ENCODE measurements around the gene COPS7A. TPM values are rescaled to one million over a fixed set of nuclear protein-coding genes. Genes with fewer than 3 reads are reported as not detected.

The COPS7A gene, protein sequence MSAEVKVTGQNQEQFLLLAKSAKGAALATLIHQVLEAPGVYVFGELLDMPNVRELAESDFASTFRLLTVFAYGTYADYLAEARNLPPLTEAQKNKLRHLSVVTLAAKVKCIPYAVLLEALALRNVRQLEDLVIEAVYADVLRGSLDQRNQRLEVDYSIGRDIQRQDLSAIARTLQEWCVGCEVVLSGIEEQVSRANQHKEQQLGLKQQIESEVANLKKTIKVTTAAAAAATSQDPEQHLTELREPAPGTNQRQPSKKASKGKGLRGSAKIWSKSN
- total RNA-seq = 34.7 and 40.3 TPM in 2 replicates

DNA sequence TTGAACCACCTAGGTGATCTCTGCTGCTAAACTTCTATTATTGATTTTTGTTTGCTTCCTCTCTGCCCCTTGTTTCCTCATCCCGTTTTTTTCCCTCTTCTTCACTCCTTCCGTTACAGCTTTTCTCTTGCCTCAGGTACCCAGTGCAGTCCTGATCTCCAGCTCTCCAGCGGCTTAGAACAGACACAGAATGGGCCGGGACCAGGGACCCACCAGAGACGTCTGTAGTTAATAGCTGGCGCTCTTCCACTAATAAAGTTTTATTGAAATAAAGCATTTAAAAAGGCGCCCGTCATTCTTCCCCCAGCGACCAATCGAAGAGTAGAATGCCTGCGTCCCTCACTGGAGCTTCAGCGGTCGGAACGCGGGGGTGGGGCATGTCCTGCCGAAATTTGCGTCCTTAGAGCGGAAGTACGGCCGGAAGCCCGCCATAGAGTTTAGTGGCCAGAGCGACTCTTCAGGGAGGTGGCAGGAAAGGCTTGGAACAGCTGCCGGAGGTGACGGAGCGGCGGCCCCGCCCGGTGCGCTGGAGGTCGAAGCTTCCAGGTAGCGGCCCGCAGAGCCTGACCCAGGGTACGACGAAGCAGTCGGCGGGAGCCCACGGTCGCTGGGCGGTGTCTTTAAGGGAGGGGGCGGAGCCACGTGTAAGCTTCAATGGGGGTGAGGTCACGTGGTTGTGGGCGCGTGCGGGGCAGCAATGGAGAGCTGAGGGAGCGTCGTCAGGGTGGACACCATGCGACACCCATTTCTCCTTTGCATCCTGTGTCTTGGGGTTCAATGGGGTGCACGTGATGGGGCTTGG is at the start of gene COPS7A:
Gene COPS7A (plus strand): TSS at position 440 of the 802 bp plus-strand sequence. CDS start 611 bp downstream, outside the sequence.

DNA sequence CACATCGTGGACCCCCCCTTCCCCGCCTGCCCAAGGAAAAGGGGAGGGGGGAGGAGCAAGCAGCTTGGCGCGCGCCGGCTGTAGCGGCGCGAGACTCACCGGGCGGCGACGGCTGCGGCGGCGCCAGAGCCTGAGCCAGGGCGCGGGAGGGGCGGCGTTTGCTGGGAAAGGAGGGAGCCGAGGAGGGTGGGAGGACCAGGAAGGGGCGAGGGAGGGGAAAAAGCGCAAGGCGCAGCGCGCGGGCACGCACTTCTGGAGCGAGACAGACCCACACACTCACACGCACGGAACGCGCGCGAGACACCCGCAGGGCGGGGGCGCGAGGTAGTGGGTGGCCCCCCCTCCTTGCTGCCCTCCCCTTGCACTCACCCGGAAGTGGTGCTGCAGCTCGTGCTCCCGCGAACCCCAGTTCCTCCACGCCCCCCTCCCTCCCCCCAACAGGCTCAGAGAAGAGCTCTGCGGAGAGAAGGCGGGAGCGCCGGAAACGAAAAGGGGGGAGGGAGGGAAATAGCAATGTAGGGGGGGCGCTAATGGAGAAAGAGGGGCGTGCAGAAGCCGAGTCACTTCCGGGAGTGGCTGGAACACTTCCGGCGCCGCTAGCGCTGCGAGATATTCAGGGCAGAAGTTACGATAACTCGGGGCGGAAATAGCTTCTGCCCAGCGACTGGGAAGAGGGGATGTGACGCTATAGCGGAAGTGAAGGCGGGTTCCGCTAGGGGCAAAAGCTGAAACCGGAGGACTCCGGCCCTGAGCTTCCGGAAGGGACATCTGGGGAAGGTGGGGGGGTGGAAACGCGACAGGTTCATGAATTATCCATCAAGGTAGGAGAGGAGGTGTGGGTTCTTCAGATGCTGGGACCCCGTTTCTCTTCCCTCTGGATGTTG is 34.6 kb upstream of the COPS7A start, which contains the start of gene ZNF384:
Gene ZNF384 (minus strand): TSS at position 377 of the 884 bp plus-strand sequence. CDS start 9,855 bp downstream, outside the sequence.

DNA sequence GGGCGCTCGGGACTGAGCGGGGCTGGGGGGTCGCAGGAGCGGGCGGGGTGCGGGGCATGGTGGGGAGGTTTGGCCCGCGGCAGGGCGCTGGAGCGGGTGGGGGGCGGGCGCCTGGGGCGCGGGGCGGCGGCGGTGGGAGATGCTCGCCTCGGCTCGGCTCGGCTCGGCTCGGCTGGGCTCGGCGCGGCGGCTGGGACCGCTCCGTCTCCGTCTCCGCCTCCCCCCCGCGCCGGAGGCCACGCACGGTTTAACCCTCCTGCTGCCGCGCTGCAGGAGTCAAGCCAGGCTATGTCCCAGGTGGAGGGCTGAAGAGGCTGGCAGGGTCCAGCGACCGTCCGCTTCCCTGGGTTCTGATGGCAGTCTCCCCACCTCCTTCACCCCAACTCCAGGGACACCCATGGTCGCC is 23.2 kb upstream of the COPS7A start, which contains the start of gene PIANP:
Gene PIANP (minus strand): TSS at position 170 of the 406 bp plus-strand sequence. CDS start 2,754 bp downstream, outside the sequence.

GRCh38 chr12:6752921-6753771 is 29.3 kb downstream of the COPS7A start, which contains the start of gene MLF2:
Gene MLF2, minus strand, starts transcription at chr12:6753141. Its CDS starts 807 bp downstream, at chr12:6752334.

DNA sequence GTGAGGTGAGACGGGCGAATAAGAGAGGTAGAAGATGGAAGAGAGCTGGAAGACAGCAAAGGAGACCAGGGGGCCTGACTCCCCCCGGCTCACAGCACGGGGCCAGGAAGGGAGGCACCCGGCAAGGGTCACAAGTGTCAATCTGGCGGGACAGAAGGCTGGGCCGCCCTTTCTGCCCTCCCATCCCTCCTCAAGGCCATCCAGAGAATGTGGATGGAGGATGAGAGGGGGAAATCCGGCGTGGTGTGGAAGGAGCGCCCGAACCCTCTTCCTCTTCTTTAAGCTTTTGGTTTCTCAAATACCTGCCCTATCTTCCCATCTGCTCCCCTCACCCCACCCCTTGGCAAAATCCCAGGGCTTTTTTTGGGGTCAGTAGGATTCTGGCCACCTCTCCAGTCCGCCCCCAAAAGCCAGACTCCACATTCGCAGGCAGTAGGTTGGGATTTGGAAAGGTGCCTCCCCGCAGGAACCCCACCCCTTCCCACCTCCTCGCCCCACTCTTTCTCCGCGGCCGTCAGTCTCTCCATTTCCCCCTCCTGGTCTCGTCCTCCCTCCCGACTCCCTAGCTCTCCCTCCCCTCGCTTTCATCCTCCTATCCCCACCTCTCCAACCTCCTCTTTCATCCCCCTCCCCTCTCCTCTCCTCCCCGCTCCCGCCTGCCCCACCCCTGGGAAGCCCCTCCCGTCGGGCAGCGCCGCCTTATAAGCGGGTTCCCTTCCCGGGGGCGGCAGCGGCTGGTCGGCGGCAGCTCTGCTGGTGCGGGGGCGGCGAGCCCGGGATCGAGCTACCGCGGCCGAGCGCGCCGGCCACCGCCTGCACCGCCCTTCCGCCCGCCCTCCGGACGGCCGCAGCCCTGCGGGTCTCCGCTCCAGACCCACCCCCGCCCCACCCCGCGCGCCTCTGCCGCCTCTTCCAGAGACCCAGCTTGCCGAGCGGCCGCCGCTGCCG is 42.1 kb downstream of the COPS7A start, which contains the start of gene PTMS:
Gene PTMS (plus strand): TSS at position 730 of the 948 bp plus-strand sequence. CDS start 343 bp downstream, outside the sequence.

DNA sequence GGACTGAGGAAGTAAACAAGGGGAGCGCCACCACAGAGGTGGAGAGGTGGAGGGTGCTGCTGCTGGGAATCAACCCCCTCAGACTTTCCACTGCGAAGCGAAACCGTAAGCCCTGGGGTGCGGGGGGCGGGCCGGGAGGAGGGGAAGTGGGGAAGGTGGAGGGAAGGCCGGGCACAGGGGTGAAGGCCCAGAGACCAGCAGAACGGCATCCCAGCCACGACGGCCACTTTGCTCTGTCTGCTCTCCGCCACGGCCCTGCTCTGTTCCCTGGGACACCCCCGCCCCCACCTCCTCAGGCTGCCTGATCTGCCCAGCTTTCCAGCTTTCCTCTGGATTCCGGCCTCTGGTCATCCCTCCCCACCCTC is 48.5 kb downstream of the COPS7A start, which contains the start of gene LAG3:
Gene LAG3 (plus strand): TSS at position 190 of the 365 bp plus-strand sequence. CDS start 333 bp downstream, outside the sequence.

Small RNAs within 50 kb of the gene (small RNA-seq; reads per million reads assigned to genes)
- gene RNU6-781P = not detected

Other genes starting within 250 kb of the COPS7A start
- 115 and 145 TPM in 2 replicates for gene MRPL51, start 230.8 kb upstream of the COPS7A start, total RNA-seq
- gene NCAPD2, start 229.9 kb upstream of the COPS7A start, total RNA-seq = 82.7 and 119 TPM in 2 replicates
- 6,676 and 6,710 TPM in 2 replicates for gene GAPDH, start 189.5 kb upstream of the COPS7A start, total RNA-seq
- 6.3 and 7.6 TPM in 2 replicates for gene IFFO1, start 168.0 kb upstream of the COPS7A start, total RNA-seq
- 47.5 and 52.7 TPM in 2 replicates for gene NOP2, start 155.8 kb upstream of the COPS7A start, total RNA-seq
- 222 and 230 TPM in 2 replicates for gene CHD4, start 116.7 kb upstream of the COPS7A start, total RNA-seq
- 0.13 TPM in 1 of 2 replicates, not detected in the other for gene LPAR5, start 88.1 kb upstream of the COPS7A start, total RNA-seq
- 0.50 and 0.53 TPM in 2 replicates for gene ACRBP, start 76.6 kb upstream of the COPS7A start, total RNA-seq
- gene ING4, start 60.9 kb upstream of the COPS7A start, total RNA-seq = 30.1 and 35.0 TPM in 2 replicates
- 27.0 and 28.2 TPM in 2 replicates for gene ZNF384, start 34.7 kb upstream of the COPS7A start, total RNA-seq
- gene PIANP, start 23.2 kb upstream of the COPS7A start, total RNA-seq = 0.13 TPM in 1 of 2 replicates, not detected in the other
- gene MLF2, start 29.1 kb downstream of the COPS7A start, total RNA-seq = 89.4 and 97.4 TPM in 2 replicates
- gene PTMS, start 42.3 kb downstream of the COPS7A start, total RNA-seq = 98.0 and 103 TPM in 2 replicates
- gene LAG3, start 48.5 kb downstream of the COPS7A start, total RNA-seq = 0.13 and 0.14 TPM in 2 replicates
- gene CD4, start 65.5 kb downstream of the COPS7A start, total RNA-seq = not detected in 2 replicates
- 5.7 and 9.4 TPM in 2 replicates for gene GPR162, start 97.8 kb downstream of the COPS7A start, total RNA-seq
- 56.1 and 68.3 TPM in 2 replicates for gene P3H3, start 104.4 kb downstream of the COPS7A start, total RNA-seq
- 3.1 and 3.8 TPM in 2 replicates for gene GNB3, start 116.9 kb downstream of the COPS7A start, total RNA-seq
- gene CDCA3, start 127.2 kb downstream of the COPS7A start, total RNA-seq = 25.7 and 39.8 TPM in 2 replicates
- 83.1 and 87.7 TPM in 2 replicates for gene USP5, start 128.1 kb downstream of the COPS7A start, total RNA-seq
- 806 and 826 TPM in 2 replicates for gene TPI1, start 143.5 kb downstream of the COPS7A start, total RNA-seq
- 1.2 and 3.3 TPM in 2 replicates for gene SPSB2, start 149.3 kb downstream of the COPS7A start, total RNA-seq
- gene LRRC23, start 180.8 kb downstream of the COPS7A start, total RNA-seq = 2.1 and 5.3 TPM in 2 replicates
- gene ENO2, start 190.5 kb downstream of the COPS7A start, total RNA-seq = 12.2 TPM in 2 replicates
- gene ATN1, start 203.9 kb downstream of the COPS7A start, total RNA-seq = 17.6 and 23.0 TPM in 2 replicates
- not detected in 2 replicates for gene RNU7-1, start 219.8 kb downstream of the COPS7A start, total RNA-seq
- gene C12orf57, start 220.0 kb downstream of the COPS7A start, total RNA-seq = 64.9 and 76.2 TPM in 2 replicates
- gene PTPN6, start 227.3 kb downstream of the COPS7A start, total RNA-seq = 0.36 TPM in 1 of 2 replicates, not detected in the other
- 193 and 222 TPM in 2 replicates for gene PHB2, start 246.6 kb downstream of the COPS7A start, total RNA-seq
- gene EMG1, start 246.9 kb downstream of the COPS7A start, total RNA-seq = 48.4 and 49.6 TPM in 2 replicates